Stimulated activated naive CD4-positive, alpha-beta T cell (primary cell): ENCODE measurements around the gene ZNF546.
"Not testable (repeated sequence)": the region's sequence is repeated elsewhere in the genome, so short reads cannot be mapped to it uniquely, and the experiment has no call there.

Experiments
- DNase-seq, 6 experiments: peaks; one replicate each; lab custom pipeline; 2025; lab: John Stamatoyannopoulos, UW

The ZNF546 gene

DNA sequence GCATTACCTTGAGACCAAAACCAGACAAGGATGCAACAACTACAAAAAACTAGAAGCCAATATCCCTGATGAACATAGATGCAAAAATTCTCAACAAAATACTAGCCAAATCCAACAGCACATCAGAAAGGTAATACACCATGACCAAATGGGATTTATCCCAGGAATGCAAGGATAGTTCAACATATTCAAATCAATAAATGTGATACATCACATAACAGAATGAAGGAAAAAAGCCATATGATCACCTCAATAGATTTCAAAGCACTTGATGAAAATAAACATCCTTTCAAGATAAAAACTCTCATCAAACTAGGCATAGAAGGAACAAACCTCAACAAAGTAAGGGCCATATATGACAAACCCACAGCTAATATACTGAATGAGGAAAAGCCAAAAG lies 10.2 kb upstream of the ZNF546 start:
- DNase-seq, result no peak

DNA sequence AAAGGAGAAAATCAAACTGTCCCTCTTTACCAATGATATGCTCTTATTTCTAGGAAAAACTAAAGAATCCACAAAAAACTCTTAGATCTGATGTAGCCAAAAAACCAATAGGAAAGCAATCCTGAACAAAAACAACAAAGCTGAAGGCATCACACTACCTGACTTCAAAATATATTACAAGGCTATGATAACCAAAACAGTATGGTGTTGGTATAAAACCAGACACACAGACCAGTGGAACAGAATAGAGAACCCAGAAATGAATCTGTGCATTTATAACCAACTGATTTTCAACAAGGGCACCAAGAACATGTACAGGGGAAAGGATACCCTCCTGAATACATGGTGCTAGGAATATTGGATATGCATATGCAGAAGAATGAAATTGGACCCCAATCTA lies 9.7 kb upstream of the ZNF546 start:
- DNase-seq, result no peak

DNA sequence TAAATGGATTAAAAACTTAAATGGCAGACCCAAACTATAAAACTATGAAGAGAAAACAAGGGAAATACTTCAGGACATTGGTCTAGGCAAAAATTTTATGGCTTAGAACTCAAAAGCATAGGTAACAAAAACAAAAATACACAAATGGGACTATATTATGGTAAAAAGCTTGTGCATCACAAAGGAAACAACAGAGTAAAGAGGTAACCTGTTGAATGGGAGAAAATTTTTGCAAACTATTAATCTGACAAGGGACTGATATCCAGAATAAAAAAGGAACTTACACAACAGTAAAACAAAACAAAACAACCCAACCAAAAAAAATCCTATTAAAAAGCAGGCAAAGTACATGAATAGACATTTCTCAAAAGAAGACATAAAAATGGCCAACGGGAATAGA lies 9.3 kb upstream of the ZNF546 start:
- no peak for DNase-seq

DNA sequence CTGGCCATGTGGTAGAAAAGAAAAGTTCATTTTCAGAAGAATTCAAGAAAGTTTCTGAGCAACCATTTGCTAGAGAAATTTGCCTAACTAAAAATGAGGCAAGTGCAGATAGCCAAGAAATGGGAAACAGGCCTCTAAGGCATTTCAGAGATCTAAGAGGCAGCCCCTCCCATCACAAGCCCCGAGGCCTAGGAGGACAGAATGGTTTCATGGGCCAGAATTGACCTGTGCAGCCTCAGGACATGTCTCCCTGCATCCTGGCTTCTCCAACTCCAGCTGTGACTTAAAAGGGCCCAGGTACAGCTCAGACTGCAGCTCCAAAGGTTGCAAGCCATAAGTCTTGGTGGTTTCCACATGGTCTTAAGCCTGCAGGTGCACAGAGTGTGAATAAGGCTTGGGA lies 3.3 kb upstream of the ZNF546 start:
- DNase-seq, result no peak

DNA sequence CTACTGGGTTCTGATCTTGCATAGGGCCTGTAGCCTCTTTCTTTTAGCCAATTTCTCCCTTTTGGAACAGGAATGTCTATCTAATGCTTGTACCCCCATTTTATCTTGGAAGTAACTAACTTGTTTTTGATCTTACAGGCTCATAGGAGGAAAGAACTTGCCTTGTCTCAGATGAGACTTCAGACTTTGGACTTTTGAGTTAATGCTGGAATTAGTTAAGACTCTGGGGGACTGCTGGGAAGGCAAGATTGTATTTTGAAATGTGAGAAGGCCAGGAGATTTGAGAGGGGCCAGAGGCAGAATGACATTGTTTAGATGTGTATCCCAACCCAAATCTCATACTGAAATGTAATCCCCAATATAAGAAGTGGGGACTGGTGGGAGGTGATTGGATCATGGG lies 2.5 kb upstream of the ZNF546 start:
- DNase-seq, result no peak

DNA sequence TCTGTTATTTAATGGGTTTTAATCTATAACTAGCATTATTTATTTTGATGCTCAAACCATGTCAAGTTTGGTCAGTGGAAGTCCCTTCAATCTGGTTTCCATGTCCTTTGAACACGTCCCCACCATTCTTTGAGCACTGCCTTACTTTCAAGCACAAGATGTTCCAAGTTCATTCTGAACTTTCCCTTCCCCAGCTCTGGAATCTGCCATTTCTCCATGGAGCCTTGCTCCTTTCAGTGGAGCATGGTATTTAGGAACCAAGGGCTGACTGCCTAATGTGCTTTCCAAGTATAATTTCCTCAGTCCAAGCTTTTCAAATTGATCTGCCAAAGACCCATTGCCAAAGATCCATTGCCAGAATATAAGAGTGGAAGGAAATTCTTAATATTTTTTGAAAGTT lies 1.1 kb upstream of the ZNF546 start:
- DNase-seq, result no peak

DNA sequence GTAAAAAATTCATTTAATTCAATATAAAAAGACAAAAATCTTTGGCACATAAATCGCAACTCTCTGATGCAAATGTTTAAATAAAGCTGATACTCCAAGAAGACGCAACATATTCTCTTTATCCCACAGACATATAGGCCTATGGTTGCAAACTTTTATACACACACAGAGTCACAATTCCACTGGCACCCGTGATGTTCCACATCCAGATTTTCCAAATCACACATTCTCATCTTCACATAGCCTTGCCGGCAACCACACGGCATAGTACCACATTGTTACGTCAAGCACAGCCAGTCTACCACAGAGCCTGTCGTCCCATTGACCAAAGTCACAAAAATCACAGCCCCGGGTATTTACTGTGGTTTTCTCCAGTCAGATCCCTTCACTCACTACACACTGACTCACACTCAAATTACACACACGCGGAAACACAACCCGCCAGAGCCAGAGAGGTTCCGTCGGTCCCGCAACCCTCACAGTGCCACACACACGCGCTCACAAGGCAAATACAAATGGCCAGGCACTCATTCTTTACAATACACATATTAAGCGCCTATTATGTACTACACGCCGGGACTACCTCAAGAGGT lies 546 bp upstream of the ZNF546 start:
- peak in 1 of 6 experiments; percentile 20 for DNase-seq

DNA sequence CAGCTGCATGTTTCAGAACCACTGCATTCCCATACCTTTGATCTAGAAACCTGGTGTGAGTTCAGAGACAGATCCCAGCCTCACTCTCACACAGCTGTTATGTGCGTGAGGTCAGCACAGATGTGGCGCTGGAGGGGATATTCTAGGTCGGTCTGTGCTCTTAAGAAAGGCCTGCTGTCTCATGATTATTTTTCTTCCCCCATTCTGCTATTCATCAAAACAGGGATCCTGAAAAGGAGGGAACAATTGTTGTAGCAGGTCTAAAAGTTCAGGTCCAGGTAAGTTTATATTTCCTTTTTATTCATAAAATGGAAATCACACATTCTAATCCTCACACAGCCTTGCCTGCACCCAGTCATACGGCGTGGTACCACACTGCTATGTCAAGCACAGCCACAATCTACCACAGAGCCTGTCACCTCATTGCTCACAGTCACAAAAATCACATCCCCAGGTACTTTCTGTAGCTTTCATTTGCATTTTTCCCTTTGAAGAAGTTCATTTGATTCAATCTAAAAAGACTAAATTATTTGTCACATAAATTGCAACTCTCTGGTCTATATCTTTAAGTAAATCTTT lies 867 bp downstream of the ZNF546 start:
- peak in 1 of 6 experiments; percentile 5 for DNase-seq

DNA sequence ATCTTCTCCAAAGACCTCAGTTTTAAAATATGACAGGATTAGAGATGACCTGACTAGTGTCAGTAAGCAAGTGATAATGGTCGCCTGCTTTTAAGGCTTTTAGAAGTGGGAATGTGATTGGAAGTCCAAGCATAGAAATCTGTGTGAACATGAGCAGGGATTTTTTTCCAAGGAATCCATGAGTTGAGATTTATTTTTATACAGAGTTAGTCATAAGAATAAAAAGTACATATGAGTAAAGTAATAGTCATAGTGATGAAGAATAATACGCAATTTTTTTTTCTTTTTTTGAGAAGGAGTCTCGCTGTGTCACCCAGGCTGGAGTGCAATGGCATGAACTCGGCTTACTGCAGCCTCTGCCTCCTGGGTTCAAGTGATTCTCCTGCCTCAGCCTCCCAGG lies 1.6 kb downstream of the ZNF546 start:
- DNase-seq, result no peak

DNA sequence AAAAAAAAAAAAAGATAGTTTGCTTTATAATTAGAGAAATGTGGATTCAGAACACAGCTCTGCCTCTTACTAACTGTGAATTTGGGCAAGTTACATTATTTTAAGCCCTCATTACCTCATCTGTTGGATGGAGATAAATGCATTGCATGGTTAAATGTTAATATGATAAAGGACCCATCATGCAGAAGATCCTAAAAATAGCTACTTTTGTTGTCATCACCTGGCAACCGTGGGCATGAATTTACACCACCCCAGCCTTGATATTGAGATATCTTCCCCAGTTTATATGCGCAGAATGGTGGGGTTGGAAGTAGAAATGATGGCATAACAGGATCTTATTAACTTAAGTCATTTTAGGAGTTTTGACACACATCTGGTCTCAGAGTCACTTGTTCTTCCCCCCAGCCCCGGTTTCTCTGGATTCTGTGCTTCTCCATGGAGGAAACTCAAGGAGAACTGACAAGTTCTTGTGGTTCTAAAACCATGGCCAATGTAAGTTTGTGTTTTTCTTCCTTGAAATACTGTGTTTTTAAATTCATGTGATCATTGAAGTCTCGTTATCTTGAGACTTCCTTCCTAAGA lies 8.9 kb downstream of the ZNF546 start:
- DNase-seq, result no peak

DNA sequence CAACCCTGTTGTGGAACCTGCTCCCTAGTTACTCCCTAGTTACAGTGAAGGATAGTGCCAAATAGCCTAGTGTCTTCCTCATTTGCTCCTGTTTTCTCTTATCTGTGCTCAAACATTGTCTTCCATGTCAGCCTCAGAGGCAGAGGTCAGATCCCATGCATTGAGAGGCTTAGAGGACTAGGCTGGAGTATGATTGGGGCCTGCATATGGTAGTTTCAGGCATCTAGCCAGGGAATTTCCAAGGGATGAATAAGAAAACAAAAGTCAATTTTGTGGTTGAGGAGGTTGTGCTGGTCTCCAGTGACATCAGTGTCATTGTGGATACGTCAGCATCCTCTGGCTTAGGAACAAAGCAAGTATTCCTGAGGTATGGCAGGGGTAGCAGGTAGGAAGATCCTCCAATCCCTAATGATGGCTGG lies 9.4 kb downstream of the ZNF546 start:
- no peak for DNase-seq

DNA sequence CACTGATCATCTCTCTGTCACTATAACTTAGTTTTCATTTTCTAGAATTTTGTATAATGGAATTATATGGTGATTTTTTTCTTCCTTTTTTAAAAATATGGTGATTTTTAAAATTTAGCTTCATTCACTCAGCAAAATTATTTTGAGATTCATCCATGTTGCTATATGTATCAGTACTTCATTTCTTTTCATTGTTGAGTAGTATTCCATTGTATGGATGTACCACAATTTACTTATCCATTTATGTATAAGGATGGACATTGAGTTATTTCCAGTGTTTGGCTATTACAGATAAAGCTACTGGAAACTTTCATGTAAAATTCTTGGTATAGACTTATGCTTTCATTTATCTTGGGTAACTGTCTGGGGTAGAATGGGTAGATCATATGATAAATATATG lies 12.8 kb downstream of the ZNF546 start:
- DNase-seq, result no peak

DNA sequence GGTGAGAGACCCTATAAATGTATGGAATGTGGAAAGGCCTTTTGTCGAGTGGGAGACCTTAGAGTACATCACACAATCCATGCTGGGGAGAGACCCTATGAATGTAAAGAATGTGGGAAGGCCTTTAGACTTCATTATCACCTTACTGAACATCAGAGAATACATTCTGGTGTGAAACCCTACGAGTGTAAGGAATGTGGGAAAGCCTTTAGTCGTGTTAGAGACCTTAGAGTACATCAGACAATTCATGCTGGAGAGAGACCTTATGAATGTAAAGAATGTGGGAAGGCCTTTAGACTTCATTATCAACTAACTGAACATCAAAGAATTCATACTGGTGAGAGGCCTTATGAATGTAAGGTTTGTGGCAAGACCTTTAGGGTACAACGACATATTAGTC lies 17.1 kb downstream of the ZNF546 start:
- no peak for DNase-seq

DNA sequence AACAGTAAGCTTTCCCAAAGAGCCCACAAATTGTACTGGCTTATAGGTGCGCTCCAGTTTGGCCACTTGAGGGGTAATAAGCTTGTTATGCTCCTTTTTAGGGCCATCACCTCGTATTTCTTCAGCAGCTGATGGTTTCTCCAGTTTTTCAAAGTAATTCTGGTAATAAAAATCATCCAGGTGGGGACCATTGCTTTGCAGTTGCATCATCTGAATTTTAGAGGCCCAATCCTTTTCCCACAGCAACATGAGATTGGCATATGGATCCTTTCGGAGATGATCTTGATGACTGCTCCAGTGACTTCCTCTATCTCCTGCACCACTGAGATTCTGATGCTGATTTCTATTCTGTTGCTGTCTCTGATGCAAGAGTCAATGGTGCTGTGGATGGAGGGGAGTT lies 27.1 kb downstream of the ZNF546 start:
- DNase-seq, result no peak

DNA sequence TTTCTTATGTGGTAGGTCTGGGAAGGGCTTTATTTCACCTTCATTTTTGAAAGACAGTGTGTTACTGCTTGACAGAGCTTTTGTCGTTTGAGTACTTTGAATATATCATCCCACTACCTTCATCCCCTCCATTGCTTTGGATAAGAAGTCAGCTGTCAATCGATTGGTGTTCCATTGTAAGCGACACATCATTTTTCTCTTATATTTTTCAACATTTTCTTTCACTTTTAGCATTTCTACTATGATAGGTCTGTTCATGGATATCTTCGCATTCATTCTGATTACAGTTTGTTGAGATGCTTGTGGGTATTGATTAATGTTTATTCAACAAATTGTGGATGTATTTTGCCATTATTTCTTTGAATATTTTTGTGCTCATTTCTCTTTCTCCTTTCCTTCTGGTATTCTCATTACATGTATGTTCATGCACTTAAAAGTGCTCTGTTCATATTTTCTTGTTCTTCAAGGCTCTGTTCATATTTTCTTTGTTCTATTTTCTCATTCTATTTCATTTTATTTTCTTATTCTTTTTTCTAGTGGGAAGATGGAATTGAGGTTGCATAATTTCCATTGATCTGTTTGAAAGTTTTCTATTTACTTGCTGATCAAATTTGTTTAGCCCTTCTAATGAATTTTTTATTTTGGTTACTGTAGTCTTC lies 29.2 kb downstream of the ZNF546 start:
- no peak for DNase-seq

DNA sequence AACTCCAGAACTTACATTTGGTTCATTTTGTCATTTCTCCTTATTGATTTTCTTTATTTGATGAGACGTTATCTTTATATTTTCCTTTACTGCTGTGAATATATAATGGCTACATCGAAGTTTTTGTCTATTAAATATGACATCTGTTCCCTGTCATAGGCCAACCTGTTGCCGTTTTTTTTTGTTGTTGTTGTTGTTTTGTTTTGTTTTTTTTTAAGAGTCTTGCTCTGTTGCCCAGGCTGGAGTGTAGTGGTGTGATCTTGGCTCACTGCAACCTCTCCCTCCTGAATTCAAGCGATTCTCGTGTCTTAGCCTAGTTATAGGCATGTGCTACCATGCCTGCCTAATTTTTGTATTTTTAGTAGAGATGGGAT lies 29.7 kb downstream of the ZNF546 start:
- DNase-seq, result no peak

DNA sequence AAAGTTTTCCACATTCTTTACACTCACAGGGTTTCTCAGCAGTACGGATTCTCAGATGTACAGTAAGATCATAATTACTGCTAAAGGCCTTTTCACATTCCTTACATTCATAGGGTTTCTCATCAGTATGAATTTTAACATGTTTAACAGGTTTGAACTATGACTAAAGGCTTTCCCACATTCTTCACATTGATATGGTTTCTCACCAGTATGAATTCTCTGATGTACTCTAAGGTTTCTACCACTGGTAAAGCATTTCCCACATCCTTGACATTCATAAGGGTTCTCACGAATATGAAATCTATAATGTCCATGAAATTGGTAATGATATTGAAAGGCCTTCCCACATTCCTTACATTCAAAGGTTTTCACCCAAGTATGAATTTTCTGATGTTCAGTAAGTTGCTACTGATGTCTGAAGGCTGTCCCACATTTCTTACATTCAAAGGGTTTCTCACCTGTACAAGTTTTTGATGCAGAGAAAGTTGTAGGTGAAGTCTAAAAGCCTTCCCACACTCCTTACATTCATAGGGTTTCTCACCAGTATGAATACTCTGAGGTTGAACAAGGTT lies 37.2 kb downstream of the ZNF546 start:
- DNase-seq, result no peak

DNA sequence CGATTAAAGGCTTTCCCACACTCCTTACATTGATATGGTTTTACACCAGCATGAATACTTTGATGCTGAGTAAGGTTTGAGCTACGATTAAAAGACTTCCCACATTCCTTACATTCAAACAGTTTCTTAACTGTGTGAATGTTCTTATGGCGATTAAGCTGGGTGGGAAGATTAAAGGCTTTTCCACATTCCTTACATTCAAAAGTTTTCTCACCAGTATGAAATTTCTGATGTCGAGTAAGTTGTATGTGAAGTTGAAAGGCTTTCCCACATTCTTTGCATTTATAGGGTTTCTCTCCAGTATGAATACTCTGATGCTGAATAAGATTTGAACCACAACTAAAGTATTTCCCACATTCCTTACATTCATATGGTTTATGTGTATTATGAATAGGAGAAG lies 39.1 kb downstream of the ZNF546 start:
- DNase-seq, result no peak

DNA sequence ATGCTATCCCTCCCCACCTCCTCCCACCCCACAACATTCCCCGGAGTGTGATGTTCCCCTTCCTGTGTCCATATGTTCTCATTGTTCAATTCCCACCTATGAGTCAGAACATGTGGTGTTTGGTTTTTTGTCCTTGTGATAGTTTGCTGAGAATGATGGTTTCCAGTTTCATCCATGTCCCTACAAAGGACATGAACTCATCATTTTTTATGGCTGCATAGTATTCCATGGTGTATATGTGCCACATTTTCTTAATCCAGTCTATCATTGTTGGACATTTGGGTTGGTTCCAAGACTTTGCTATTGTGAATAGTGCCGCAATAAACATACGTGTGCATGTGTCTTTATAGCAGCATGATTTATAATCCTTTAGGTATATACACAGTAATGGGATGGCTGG lies 41.2 kb downstream of the ZNF546 start:
- not testable (repeated sequence) for DNase-seq

DNA sequence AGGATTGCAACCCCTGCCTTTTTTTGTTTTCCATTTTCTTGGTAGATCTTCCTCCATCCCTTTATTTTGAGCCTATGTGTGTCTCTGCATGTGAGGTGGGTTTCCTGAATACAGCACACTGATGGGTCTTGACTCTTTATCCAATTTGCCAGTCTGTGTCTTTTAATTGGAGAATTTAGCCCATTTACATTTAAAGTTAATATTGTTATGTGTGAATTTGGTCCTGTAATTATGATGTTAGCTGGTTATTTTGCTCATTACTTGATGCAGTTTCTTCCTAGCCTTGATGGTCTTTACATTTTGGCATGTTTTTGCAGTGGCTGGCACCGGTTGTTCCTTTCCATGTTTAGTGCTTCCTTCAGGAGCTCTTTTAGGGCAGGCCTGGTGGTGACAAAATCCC lies 44.9 kb downstream of the ZNF546 start:
- not testable (repeated sequence) for DNase-seq

DNA sequence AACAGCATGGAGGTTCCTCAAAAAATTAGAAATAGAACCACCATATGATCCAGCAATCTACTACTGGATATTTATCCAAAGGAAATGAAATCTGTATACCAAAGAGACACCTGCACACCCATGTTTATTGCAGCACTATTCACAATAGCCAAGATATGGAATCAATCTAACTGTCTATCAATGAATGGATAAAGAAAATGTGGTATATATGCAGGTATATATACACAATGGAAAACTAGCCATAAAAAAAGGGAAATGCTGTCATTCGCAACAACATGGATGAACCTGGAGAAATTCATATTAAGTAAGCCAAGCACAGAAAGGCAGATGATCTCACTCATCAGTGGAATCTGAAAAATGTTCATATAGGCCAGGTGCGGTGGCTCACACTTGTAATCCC lies 56.6 kb downstream of the ZNF546 start:
- DNase-seq, result no peak

DNA sequence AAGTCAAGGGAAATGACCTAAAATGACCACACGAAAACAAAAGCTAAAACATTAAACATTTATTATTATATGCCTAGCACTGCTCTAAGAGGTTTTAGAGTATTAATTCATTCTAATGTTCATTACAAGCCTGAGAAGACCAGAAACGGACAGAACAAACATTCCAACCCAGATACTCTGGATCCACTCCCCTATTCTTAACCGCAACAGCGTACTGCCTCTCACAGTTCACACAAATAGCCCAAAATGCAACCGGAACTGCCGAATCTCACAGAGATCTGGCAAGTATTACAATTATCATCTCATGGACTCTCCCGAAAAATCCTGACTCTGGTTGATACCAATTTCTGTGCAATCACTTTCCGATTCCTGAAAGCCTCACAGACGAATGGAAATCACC lies 57.8 kb downstream of the ZNF546 start:
- DNase-seq, result no peak

DNA sequence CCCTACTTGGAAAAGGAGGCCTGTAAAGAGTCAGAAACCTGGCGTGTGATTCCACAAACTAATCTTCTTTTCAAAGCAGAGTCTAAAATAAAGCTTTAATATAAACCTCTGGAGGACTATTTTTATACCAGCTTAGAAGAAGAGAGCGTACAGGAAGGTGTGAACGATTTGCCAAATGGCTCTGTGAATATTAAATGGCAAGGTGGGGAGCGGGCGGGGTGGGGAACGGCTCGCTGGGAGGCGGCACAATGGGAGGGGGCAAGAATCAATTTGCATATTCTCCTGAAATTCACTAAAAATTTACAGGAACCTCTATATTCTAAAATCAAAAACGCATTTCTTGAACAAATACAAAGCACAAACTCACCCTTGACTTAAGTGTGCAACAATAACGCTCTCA lies 58.2 kb downstream of the ZNF546 start:
- DNase-seq, result no peak
